Measurements from ENCODE around the gene REC114.

REC114 gene

GRCh38 chr15:73604477-73604876 is 161.5 kb downstream of the REC114 start:
- DNase-seq (ENCODE audit: low read depth), result no peak

GRCh38 chr15:73605759-73606436 is 162.9 kb downstream of the REC114 start:
- no peak for DNase-seq (ENCODE audit: low read depth)

GRCh38 chr15:73607405-73607804 is 164.4 kb downstream of the REC114 start:
- no peak for DNase-seq (ENCODE audit: low read depth)

- DNase-seq (ENCODE audit: low read depth), result no peak
Measured at GRCh38 chr15:73607843-73608242, 164.9 kb downstream of the REC114 start.

DNA sequence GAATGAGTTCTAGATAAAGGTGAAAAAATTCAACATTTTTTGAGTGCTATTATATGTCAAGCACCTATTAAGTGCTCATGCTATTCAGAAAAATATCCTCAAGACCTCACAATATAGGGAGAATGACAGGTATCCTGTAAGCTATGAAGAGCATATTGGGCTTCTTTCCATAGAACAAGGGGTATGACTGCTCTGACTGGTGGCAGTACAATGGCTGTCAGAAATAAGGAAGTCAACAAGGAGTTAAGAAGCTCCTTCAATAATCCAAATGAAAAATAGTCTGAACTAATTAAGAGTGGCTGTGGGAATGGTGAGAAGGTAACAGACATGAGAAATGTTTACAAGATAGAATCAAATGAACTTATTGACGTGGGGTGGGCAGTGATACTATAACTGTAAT is 165.5 kb downstream of the REC114 start:
- no peak for DNase-seq (ENCODE audit: low read depth)

DNA sequence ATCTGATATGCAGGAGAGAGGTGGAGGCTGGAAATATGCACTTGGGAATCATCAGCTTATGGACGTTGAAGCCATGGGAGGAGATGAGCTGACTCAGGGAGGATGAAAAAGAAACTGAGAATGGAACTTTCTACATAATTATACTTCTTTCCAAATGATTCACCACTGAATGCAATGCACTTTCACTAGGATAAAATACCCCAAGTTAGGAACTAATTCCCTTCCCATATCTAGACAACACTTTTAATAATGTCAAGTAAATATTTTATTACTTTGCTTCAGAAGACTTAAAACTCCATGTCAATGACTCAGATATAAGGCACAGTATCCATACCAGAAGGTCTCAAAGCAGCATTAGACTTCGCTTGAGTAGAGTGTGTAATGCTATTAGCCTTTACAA is 166.0 kb downstream of the REC114 start:
- no peak for DNase-seq (ENCODE audit: low read depth)
